ENCODE data around the gene ZFYVE21. TPM values are rescaled to one million over a fixed set of nuclear protein-coding genes. Genes with fewer than 3 reads are reported as not detected.

Gene ZFYVE21
- total and polyA plus RNA-seq, 8 donors, result 13.7 to 32.6 (median 17.3) TPM

GRCh38 chr14:103709814-103710213, 5.8 kb upstream of the ZFYVE21 start:
- intact Hi-C loops (cut with DNase I), result no loop called here
- H3K27me3 ChIP-seq, result no peaks in the 10 kb centered on the region
- FAIRE-seq (no peak), ATAC-seq (no peak), DNase-seq (peak in 2 of 6 donors; percentile 20 to 64)
- H3K4me3 ChIP-seq, result no peak overlapping the region
- no peak overlapping the region for H3K27ac ChIP-seq
- 84 to 89% methylated on average over 15 of the region's 15 CpGs for WGBS, 2 donors
- TF ChIP-seq CTCF (IDR thresholded peaks at IDR 0.05), result no peak
- H3K36me3 ChIP-seq, result no peaks in the 10 kb centered on the region
- no peaks in the 10 kb centered on the region for H3K9me3 ChIP-seq
- H3K4me1 ChIP-seq, result peaks cover 4 to 8% (median 5%) of the 10 kb centered on the region in 3 donors

- WGBS, 2 donors, result 67 to 68% methylated on average over 9 of the region's 9 CpGs
- no peaks in the 10 kb centered on the region for H3K27me3 ChIP-seq
- no peaks in the 10 kb centered on the region for H3K36me3 ChIP-seq
- DNase-seq (peak in 2 of 6 donors; percentile 7 to 12), FAIRE-seq (no peak), ATAC-seq (no peak)
- no peak for TF ChIP-seq CTCF (IDR thresholded peaks at IDR 0.05)
- H3K4me1 ChIP-seq, result peaks cover 4 to 8% (median 6%) of the 10 kb centered on the region in 3 donors
- intact Hi-C loops (cut with DNase I), result no loop called here
- no peaks in the 10 kb centered on the region for H3K9me3 ChIP-seq
- no peak overlapping the region for H3K4me3 ChIP-seq
- no peak overlapping the region for H3K27ac ChIP-seq
These were observed 4.7 kb upstream of the ZFYVE21 start for GRCh38 chr14:103710771-103711377.

GRCh38 chr14:103711516-103712431, 3.8 kb upstream of the ZFYVE21 start:
- Histone ChIP-seq H3K4me1 (peaks cover 4 to 8% (median 6%) of the 10 kb centered on the region in 3 donors), H3K36me3 (no peaks in the 10 kb centered on the region), H3K4me3 (no peak overlapping the region), H3K9me3 (no peaks in the 10 kb centered on the region), H3K27ac (peak overlapping the region; percentile 26 to 58 (median 39)), H3K27me3 (no peaks in the 10 kb centered on the region)
- WGBS, 2 donors, result 57 to 61% methylated on average over 27 of the region's 27 CpGs
- FAIRE-seq, result no peak
- intact Hi-C loops (cut with DNase I), result no loop called here
- no peak for TF ChIP-seq CTCF (IDR thresholded peaks at IDR 0.05)
- peak in 3 of 6 donors; percentile 59 to 82 (median 65) for DNase-seq
- ATAC-seq, result peak in 1 of 4 donors; percentile 1

- ATAC-seq (no peak), FAIRE-seq (no peak), DNase-seq (peak in 1 of 6 donors; percentile 79)
- Histone ChIP-seq H3K36me3 (no peaks in the 10 kb centered on the region), H3K9me3 (no peaks in the 10 kb centered on the region), H3K27me3 (no peaks in the 10 kb centered on the region), H3K4me1 (peaks cover 4 to 8% (median 6%) of the 10 kb centered on the region in 3 donors), H3K4me3 (no peak overlapping the region), H3K27ac (peak overlapping the region in 3 of 4 donors; percentile 9 to 58 (median 33))
- intact Hi-C loops (cut with DNase I), result no loop called here
- TF ChIP-seq CTCF (IDR thresholded peaks at IDR 0.05), result no peak
- 67 to 69% methylated on average over 24 of the region's 24 CpGs for WGBS, 2 donors
These were observed 2.9 kb upstream of the ZFYVE21 start for GRCh38 chr14:103712633-103713247.

Data from pancreas (tissue), 10 donors.